Neural progenitor cell (in vitro differentiated cells): ENCODE measurements around the gene TTYH3.

Source experiments
- CTCF ChIP-seq: fragments of 200-600 bp; sonication (generic); IDR thresholded peaks from 2 replicates; pipeline ENCODE4 v1.5.1; 2017; ENCODE audit warnings: antibody characterized with exemption, mild to moderate bottlenecking
- EZH2phosphoT487 ChIP-seq: fragments of 200-600 bp; sonication (generic); IDR thresholded peaks from 2 replicates; pipeline ENCODE4 v1.6.1; 2017; ENCODE audit warnings: antibody characterized with exemption

- TF ChIP-seq CTCF (no peak), EZH2phosphoT487 (no peak)
These were observed 19.9 kb upstream of the TTYH3 start for GRCh38 chr7:2611922-2612321.
